Osteocyte (in vitro differentiated cells): ENCODE data around the gene AMPD3. TPM values are rescaled to one million over a fixed set of nuclear protein-coding genes. Genes with fewer than 3 reads are reported as not detected.

Experiments used
- DNase-seq: peaks from one replicate; pipeline ENCODE4 v3.0.0; 2021; ENCODE audit warnings: mixed read lengths; ENCODE audit not compliant: unreplicated experiment; ENCODE audit errors: extremely low spot score
- H3K27ac Mint-ChIP-seq: one replicate; pipeline ENCODE4 v1.8.0; 2021; ENCODE audit warnings: mild to moderate bottlenecking, mixed read lengths; ENCODE audit not compliant: unreplicated experiment
- H3K27me3 Mint-ChIP-seq: one replicate; pipeline ENCODE4 v1.8.0; 2021; ENCODE audit warnings: mixed read lengths; ENCODE audit not compliant: unreplicated experiment
- H3K36me3 Mint-ChIP-seq: one replicate; pipeline ENCODE4 v1.8.0; 2021; ENCODE audit warnings: mixed read lengths; ENCODE audit not compliant: unreplicated experiment
- H3K4me1 Mint-ChIP-seq: one replicate; pipeline ENCODE4 v1.8.0; 2021; ENCODE audit warnings: mixed read lengths; ENCODE audit not compliant: unreplicated experiment
- H3K4me3 Mint-ChIP-seq: one replicate; pipeline ENCODE4 v1.8.0; 2021; ENCODE audit warnings: mild to moderate bottlenecking, moderate library complexity, mixed read lengths; ENCODE audit not compliant: unreplicated experiment
- H3K9me3 Mint-ChIP-seq: one replicate; pipeline ENCODE4 v1.8.0; 2021; ENCODE audit warnings: mixed read lengths; ENCODE audit not compliant: unreplicated experiment
- total RNA-seq: library from RNA; stranded (reverse); gene quantifications from 2 replicates; pipeline ENCODE4 v1.2.1, GENCODE V29; 2021
- TF ChIP-seq, protein P1 (sequence below): fragments of 200-600 bp; sonication (generic); IDR thresholded peaks from 2 replicates; pipeline ENCODE4 v1.5.0; 2021; ENCODE audit warnings: antibody characterized with exemption, mild to moderate bottlenecking, moderate library complexity

The AMPD3 gene
- total RNA-seq, 1 donor from 2014 or later: 5.3 TPM

GRCh38 chr11:10544491-10545465 is 89.7 kb downstream of the AMPD3 start:
- Mint-ChIP-seq H3K27ac (no peak overlapping the region), H3K27me3 (no peaks in the 10 kb centered on the region), H3K36me3 (no peaks in the 10 kb centered on the region), H3K9me3 (no peaks in the 10 kb centered on the region), H3K4me3 (no peak overlapping the region), H3K4me1 (peaks cover 10% of the 10 kb centered on the region)
- TF ChIP-seq, protein P1, sequence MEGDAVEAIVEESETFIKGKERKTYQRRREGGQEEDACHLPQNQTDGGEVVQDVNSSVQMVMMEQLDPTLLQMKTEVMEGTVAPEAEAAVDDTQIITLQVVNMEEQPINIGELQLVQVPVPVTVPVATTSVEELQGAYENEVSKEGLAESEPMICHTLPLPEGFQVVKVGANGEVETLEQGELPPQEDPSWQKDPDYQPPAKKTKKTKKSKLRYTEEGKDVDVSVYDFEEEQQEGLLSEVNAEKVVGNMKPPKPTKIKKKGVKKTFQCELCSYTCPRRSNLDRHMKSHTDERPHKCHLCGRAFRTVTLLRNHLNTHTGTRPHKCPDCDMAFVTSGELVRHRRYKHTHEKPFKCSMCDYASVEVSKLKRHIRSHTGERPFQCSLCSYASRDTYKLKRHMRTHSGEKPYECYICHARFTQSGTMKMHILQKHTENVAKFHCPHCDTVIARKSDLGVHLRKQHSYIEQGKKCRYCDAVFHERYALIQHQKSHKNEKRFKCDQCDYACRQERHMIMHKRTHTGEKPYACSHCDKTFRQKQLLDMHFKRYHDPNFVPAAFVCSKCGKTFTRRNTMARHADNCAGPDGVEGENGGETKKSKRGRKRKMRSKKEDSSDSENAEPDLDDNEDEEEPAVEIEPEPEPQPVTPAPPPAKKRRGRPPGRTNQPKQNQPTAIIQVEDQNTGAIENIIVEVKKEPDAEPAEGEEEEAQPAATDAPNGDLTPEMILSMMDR: no peak
- no peak for DNase-seq

DNA sequence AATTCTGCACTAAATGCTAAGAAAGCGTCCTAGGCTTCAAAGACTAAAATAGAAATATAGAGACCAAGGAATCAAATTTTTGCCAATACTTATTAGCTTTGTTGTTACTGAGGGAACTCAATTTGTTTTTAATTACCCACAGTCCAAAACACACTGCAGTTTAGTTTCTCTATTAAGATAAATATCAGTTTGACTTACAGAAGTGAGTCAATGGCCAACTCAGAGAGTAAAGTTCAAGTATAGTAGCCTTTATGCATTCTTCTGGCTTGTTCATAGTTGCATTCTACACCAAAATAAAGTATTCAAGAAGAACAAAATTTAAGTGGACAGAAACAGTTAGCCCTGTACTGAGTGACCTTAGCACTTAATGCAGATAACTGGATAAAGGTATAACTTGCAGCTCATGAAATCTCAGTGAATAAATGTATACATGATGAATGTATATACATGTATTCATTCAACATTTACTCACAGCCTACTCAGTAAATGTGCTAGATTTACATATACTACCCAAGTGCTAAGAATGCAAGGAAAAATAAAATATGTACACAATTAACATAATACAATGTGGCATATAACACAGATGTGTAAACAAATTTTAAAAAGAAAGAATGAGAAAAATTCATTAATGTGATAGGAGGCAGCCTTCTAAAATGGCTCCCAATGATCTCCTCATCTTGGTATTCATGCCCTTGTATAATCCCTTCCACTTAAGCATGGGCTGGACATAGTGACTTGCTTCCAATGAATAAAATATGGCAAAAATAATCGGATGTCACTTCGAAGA is 95.6 kb downstream of the AMPD3 start:
- H3K27me3 Mint-ChIP-seq: no peaks in the 10 kb centered on the region
- H3K4me3 Mint-ChIP-seq: no peak overlapping the region
- TF ChIP-seq, protein P1: no peak
- H3K9me3 Mint-ChIP-seq: peaks cover 5% of the 10 kb centered on the region
- no peak for DNase-seq
- H3K4me1 Mint-ChIP-seq: peaks cover 11% of the 10 kb centered on the region
- no peaks in the 10 kb centered on the region for H3K36me3 Mint-ChIP-seq
- H3K27ac Mint-ChIP-seq: no peak overlapping the region

DNA sequence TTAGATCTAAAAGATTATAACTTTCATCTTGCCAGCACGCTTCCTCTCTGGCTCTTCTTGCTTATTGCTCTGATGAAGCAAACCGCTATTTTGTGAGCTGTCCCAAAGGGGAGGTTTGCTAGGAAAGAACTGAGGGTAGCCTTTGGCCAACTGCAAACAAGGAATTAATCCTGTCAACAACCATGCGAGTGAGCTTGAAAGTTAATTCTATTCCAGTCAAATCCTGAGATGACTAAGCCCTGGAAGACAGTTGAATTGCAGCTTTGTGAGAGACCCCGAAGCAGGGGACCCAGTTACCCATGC is 96.2 kb downstream of the AMPD3 start:
- no peaks in the 10 kb centered on the region for H3K36me3 Mint-ChIP-seq
- TF ChIP-seq, protein P1: no peak
- no peaks in the 10 kb centered on the region for H3K27me3 Mint-ChIP-seq
- peaks cover 11% of the 10 kb centered on the region for H3K4me1 Mint-ChIP-seq
- H3K9me3 Mint-ChIP-seq: peaks cover 5% of the 10 kb centered on the region
- H3K4me3 Mint-ChIP-seq: no peak overlapping the region
- H3K27ac Mint-ChIP-seq: no peak overlapping the region
- DNase-seq: no peak

GRCh38 chr11:10551845-10552352 is 96.8 kb downstream of the AMPD3 start:
- no peak overlapping the region for H3K27ac Mint-ChIP-seq
- H3K4me3 Mint-ChIP-seq: no peak overlapping the region
- TF ChIP-seq, protein P1: no peak
- peaks cover 11% of the 10 kb centered on the region for H3K4me1 Mint-ChIP-seq
- no peak for DNase-seq
- no peaks in the 10 kb centered on the region for H3K27me3 Mint-ChIP-seq
- no peaks in the 10 kb centered on the region for H3K36me3 Mint-ChIP-seq
- H3K9me3 Mint-ChIP-seq: peaks cover 5% of the 10 kb centered on the region

DNA sequence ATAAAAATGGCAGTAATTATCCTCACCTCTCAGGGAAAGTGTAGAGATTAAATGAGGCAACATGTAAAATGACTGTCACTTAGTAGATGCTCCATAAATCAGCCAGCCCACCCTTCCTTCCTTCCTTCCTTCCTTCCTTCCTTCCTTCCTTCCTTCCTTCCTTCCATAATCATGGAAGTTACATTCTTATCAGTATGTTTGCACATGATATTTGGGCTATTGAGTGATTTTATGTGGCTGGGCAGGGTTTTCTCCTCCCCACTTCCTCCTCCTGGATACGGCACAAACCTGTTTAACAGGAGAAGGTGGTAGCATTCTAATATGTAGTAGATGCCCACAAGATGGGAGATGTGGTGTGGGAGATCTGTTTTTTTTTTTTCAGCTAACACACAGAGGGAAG is 101.5 kb downstream of the AMPD3 start:
- H3K27me3 Mint-ChIP-seq: peaks cover 2% of the 10 kb centered on the region
- no peaks in the 10 kb centered on the region for H3K4me1 Mint-ChIP-seq
- TF ChIP-seq, protein P1: no peak
- H3K4me3 Mint-ChIP-seq: no peak overlapping the region
- H3K27ac Mint-ChIP-seq: no peak overlapping the region
- no peak for DNase-seq
- H3K36me3 Mint-ChIP-seq: no peaks in the 10 kb centered on the region
- H3K9me3 Mint-ChIP-seq: peaks cover 5% of the 10 kb centered on the region
